Activated T-cell treated with anti-CD3 and anti-CD28 coated beads for 24 hours (primary cell): ENCODE results near the gene NFAT5.
"Not testable (repeated sequence)": the region's sequence is repeated elsewhere in the genome, so short reads cannot be mapped to it uniquely, and the experiment has no call there.

Experiments used
- DNase-seq: peaks from one replicate; pipeline ENCODE4 v3.0.0-alpha.2; 2020; ENCODE audit warnings: low read depth

The NFAT5 gene, protein sequence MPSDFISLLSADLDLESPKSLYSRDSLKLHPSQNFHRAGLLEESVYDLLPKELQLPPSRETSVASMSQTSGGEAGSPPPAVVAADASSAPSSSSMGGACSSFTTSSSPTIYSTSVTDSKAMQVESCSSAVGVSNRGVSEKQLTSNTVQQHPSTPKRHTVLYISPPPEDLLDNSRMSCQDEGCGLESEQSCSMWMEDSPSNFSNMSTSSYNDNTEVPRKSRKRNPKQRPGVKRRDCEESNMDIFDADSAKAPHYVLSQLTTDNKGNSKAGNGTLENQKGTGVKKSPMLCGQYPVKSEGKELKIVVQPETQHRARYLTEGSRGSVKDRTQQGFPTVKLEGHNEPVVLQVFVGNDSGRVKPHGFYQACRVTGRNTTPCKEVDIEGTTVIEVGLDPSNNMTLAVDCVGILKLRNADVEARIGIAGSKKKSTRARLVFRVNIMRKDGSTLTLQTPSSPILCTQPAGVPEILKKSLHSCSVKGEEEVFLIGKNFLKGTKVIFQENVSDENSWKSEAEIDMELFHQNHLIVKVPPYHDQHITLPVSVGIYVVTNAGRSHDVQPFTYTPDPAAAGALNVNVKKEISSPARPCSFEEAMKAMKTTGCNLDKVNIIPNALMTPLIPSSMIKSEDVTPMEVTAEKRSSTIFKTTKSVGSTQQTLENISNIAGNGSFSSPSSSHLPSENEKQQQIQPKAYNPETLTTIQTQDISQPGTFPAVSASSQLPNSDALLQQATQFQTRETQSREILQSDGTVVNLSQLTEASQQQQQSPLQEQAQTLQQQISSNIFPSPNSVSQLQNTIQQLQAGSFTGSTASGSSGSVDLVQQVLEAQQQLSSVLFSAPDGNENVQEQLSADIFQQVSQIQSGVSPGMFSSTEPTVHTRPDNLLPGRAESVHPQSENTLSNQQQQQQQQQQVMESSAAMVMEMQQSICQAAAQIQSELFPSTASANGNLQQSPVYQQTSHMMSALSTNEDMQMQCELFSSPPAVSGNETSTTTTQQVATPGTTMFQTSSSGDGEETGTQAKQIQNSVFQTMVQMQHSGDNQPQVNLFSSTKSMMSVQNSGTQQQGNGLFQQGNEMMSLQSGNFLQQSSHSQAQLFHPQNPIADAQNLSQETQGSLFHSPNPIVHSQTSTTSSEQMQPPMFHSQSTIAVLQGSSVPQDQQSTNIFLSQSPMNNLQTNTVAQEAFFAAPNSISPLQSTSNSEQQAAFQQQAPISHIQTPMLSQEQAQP (N-terminal part only)

GRCh38 chr16:69565671-69566239 lies at the start of gene NFAT5:
Gene NFAT5, plus strand, starts transcription at chr16:69565966. Its CDS starts 336 bp downstream, at chr16:69566302.
- peak; percentile 90 for DNase-seq

DNA sequence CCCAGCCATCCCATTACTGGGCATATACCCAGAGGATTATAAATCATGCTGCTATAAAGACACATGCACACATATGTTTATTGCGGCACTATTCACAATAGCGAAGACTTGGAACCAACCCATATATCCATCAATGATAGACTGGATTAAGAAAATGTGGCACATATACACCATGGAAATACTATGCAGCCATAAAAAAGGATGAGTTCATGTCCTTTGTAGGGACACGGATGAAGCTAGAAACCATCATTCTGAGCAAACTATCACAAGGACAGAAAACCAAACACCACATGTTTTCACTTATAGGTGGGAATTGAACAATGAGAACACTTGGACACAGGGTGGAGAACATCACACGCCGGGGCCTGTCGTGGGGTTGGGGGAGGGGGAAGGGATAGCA lies 47.9 kb upstream of the NFAT5 start:
- not testable (repeated sequence) for DNase-seq

GRCh38 chr16:69520413-69520799 lies 45.4 kb upstream of the NFAT5 start:
- no peak for DNase-seq

DNA sequence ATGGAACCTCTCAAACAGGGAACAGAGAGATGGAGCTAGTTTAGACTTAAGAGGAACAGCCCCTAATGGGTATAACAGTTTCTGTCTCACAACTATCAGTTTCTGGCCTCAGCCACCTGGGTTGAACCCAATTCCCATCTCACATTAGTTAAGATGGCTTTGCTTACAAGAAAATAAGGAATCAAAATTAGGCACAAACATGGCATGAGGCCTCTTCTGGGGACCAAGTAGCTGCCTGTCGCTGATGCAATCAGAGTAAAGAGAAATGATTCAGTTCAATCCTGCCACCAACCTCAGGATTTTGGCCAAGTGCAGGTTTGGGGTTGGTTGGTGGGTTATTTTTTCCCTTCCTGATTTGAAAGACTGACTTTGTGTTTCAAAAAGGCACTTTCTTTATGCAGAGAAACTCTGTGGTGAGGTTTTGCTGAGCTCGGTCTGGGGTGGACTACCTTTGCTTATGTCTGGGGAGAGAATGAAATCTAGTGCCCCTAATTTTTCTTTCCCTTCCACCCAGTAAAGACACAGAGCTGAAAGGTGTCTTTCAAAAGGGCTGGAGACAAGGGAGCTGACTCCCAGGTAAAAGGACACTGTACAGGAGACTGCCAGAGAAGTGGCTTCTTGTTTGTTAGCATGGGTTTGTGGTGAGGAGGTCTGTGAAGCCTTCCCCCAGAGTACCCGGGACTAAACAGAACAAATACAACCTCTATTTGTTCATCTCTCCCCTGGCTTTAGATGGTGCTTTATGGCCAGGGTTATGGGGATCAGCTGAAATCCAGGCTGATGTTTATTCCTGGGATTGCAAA lies 44.8 kb upstream of the NFAT5 start:
- DNase-seq, result no peak

- no peak for DNase-seq
These were observed 43.7 kb upstream of the NFAT5 start for GRCh38 chr16:69522041-69522578.

DNA sequence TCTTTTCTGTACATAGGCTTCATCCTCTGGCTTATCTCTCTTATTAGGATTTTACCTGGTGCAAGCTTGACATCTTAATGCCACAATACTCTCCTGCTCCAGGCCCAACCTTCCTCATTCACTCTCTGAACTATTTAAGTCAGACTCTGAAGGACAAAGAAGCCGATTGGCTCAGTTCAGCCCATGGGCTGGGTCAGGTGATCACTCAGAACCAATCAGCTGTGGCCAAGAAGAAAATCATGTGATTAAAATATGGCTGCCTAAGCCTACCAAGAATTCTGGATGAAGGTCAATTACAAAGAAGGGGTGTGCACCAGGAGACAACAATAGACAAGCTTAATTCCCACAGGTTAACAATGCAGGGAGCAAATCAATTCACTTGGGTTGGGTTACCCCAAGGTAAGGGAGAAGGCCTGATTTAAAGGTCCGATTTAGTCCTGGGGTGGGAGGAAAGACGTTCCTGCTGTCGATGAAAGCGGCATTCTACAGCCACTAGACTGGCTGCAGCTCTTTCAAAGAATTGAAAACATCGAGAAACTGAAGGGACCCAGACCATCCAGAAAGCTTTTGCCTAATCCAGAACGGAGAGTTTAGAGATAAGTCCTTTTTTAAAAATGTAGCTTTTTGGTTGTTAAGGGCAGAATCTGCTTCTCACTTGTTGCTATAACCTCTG lies 42.9 kb upstream of the NFAT5 start:
- no peak for DNase-seq

DNA sequence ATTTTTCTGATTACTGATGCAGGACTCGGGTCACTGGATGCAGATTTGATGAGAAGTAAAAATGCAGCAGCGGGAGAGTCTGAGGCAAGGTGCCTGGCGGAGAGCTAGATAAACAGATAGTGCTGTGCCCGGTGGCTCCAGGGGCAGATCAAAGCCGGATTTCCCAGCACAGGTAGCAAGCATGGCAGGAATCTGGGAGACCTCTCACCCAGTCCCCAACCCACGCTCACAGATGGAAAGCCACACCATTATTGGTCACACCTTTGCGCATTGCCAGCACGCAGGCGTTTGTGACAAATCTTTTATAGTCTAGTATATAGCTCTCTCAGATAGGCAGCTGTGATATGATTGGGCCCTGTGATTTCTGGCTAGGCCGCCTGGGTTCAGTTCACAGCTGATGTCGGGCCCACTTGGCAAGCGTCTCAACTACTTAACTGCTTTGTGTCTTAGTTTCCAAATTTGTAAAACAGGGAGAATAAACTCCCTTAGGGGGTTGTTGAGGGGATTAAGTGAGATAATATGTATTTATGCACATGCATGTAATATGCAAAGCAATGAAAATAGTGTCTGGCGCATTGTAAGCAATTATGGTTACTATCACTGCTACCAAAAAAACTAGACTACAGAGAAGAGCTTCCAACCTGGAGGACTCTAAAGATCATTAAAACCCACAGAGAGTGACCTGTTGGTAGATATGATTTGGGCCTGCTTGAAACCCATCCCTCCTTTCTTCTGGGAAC lies 42.0 kb upstream of the NFAT5 start:
- no peak for DNase-seq

DNA sequence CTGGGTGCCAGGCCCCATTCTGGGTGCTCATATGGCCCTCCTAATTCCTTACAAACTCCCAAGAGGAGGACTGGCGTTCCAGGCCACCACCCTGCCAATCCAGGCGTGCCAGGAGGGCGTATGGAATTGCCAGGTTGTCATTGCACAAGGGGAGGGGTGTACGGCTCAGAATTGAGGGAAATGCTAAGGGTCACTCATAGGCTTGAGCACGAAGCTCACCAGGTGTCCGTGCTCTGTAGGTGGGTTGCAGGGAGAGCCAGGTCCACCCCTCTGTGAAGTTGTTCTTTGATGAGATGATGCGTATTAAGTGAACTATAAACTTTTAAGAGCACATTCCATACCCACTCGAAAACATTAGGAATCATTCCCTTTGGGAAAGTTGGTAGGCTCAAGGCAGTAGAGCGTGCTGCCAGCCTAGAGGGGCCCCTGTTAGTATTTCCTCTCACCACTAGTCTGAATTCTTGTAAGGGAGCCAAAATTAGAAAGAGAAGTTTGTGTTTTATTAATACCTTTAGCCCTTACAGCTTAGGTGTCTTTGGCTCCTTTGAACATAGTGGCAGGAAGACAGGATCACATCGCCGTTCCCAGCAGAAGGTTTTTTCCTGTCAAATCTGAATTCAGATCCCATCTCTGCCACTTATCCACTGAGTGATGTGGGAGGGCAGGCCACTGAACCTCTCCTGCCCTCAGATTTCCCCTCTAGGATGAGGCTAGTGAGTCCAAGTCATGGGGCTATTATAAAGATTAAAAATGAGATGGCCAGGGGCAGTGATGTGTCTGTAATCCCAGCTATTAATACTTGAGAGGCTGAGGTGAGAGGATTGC lies 38.7 kb upstream of the NFAT5 start:
- DNase-seq, result no peak

DNA sequence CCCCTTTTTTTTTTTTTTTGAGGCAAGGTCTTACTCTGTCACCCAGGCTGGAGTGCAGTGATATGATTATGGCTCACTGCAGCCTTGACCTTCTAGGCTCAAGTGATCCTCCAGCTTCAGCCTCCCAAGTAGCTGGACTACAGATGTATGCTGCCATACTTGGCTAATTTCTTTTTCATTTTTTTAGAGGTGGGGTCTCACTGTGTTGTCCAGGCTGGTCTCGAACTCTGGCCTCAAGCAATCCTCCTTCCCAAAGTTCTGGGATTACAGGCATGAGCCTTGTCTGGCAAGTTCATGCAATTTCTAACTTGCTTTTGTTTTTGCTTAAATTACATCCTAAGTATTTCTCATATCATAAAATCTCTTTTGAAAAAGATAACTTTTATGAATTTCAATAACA lies 33.8 kb upstream of the NFAT5 start:
- DNase-seq, result no peak

DNA sequence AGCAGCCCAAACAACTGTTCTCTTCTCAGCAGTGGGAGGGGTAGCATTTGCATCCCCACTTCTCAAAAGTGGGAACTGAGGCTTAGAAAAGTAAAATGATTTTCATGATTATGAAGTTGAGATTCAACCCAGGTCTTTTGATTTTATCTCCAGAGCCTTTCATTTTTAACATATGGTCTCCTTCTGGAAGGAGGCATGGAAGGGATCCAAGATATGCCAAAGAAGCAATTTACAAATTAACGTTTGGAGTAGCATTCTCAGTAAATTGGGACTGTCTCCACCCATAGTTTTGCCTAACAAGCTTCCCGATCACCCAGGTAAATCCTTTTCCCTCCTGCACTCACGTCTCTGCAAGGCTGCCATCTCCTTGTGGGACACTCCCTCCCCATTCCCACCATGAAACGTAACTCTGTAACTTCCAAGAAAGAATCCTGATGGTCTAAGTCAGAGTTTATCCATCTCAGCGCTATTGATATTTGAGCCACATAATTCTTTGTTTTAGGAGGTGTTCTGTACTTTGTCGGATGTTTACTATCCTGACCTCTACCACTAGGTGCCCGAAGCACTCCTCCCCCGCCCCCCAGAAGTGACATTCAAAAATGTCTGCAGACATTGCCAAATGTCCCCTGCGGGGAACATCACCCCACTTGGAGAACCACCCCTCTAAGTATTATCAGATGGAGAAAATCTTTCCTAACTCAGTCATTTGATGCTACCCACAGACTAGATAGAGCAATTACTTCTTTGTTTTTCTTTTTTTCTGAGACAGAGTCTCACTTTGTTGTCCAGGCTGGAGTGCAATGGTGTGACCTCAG lies 32.9 kb upstream of the NFAT5 start:
- DNase-seq, result no peak

GRCh38 chr16:69534720-69535119 lies 31.0 kb upstream of the NFAT5 start:
- DNase-seq, result no peak

GRCh38 chr16:69535123-69536050 lies 30.4 kb upstream of the NFAT5 start:
- no peak for DNase-seq

- DNase-seq, result no peak
These were observed 28.1 kb upstream of the NFAT5 start for GRCh38 chr16:69537706-69538080.

GRCh38 chr16:69538808-69539207 lies 27.0 kb upstream of the NFAT5 start:
- no peak for DNase-seq

DNA sequence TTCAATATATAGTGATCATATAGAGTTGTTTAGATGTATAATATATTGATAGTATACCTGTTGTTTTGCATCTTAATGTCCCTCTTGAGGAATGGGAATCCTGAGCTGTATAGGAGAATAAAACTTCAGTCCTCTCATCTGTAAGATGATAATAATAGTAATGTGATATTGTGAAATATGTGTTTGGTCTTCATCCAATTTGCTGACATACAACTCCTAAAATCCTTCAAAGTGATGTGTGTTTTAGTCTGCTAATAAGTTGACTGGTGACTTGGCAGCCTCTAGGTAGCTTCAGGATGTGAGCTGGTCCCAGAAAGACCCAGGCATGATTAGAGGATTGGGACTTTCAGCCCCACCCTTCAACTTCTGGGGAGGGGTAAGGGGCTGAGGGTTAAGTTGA lies 22.8 kb upstream of the NFAT5 start:
- DNase-seq, result no peak

- no peak for DNase-seq
These were observed 21.7 kb upstream of the NFAT5 start for GRCh38 chr16:69544088-69544487.

DNA sequence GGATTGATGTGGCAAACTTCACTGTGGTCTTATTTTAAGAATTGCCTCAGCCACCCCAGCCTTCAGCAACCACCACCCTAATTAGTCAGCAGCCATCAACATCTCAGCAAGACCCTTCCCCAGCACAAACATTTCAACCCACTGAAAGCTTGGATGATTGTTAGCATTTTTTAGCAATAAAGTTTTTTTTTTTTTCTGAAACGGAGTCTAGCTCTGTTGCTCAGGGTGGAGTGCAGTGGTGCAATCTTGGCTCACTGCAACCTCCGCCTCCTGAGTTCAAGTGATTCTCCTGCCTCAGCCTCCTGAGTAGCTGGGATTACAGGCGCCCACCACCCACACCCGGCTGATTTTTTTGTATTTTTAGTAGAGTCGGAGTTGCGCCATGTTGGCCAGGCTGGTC lies 19.1 kb upstream of the NFAT5 start:
- DNase-seq, result not testable (repeated sequence)
